ENCODE data around the gene PYCR2.

The PYCR2 gene

GRCh38 chr1:225917536-225917935, 6.5 kb downstream of the PYCR2 start:
- no peak for DNase-seq

- DNase-seq = no peak
Observed at GRCh38 chr1:225917101-225917500, 6.9 kb downstream of the PYCR2 start.

- no peak for DNase-seq
Observed at GRCh38 chr1:225915538-225915991, 8.5 kb downstream of the PYCR2 start.

- DNase-seq = no peak
Observed at GRCh38 chr1:225914947-225915346, 9.1 kb downstream of the PYCR2 start.

GRCh38 chr1:225914391-225914790, 9.7 kb downstream of the PYCR2 start:
- DNase-seq = no peak

- no peak for DNase-seq
Observed at GRCh38 chr1:225911191-225912130, 12.6 kb downstream of the PYCR2 start.

- no peak for DNase-seq
Observed at GRCh38 chr1:225909477-225909876, 14.6 kb downstream of the PYCR2 start.

GRCh38 chr1:225908773-225909172, 15.3 kb downstream of the PYCR2 start:
- DNase-seq = no peak

GRCh38 chr1:225908013-225908640, 15.9 kb downstream of the PYCR2 start:
- no peak for DNase-seq

GRCh38 chr1:225907341-225907740, 16.7 kb downstream of the PYCR2 start:
- no peak for DNase-seq

GRCh38 chr1:225906467-225906866, 17.6 kb downstream of the PYCR2 start:
- DNase-seq = no peak

- no peak for DNase-seq
Observed at GRCh38 chr1:225903623-225904022, 20.4 kb downstream of the PYCR2 start.

GRCh38 chr1:225899044-225899925, 24.8 kb downstream of the PYCR2 start:
- no peak for DNase-seq

GRCh38 chr1:225897595-225898514, 26.2 kb downstream of the PYCR2 start:
- no peak for DNase-seq

GRCh38 chr1:225896937-225897549, 27.0 kb downstream of the PYCR2 start:
- peak; percentile 31 for DNase-seq

GRCh38 chr1:225896494-225896893, 27.6 kb downstream of the PYCR2 start:
- DNase-seq = no peak

GRCh38 chr1:225892307-225892706, 31.7 kb downstream of the PYCR2 start:
- DNase-seq = no peak

GRCh38 chr1:225891229-225891972, 32.6 kb downstream of the PYCR2 start:
- DNase-seq = no peak

- no peak for DNase-seq
Observed at GRCh38 chr1:225890346-225891228, 33.5 kb downstream of the PYCR2 start.

GRCh38 chr1:225889743-225890142, 34.3 kb downstream of the PYCR2 start:
- DNase-seq = no peak

Data from NCI-H226 (cell line).